Spleen (tissue), 11 donors: ENCODE results near the gene NAALADL2. TPM values are rescaled to one million over a fixed set of nuclear protein-coding genes. Genes with fewer than 3 reads are reported as not detected.
"Not testable (repeated sequence)": the region's sequence is repeated elsewhere in the genome, so short reads cannot be mapped to it uniquely, and the experiment has no call there.

ENCODE experiments used
- DNase-seq: peaks from one replicate; pipeline ENCODE4 v3.0.0-alpha.2; 2020
- H3K27ac ChIP-seq, 8 donors: fragments of 200-600 bp; sonication (generic) in 7 of 8; 1 replicate in 4 of 8; 2 replicates in 4 of 8; pipeline versions ENCODE4 v1.5.0 to v1.8.0; 2016 to 2021; ENCODE audit warnings: inconsistent platforms in 4 of 8, mild to moderate bottlenecking in 4 of 8, moderate library complexity in 1 of 8
- H3K27me3 ChIP-seq, 7 donors: fragments of 200-600 bp; sonication (generic) in 6 of 7; replicated peaks in 1 of 7; 1 replicate in 4 of 7; 2 replicates in 3 of 7; pipeline versions ENCODE4 v1.5.0 to v1.8.0; 2016 to 2021; ENCODE audit warnings: inconsistent platforms in 3 of 7, mild to moderate bottlenecking in 1 of 7
- H3K36me3 ChIP-seq, 6 donors: fragments of 200-600 bp; sonication (generic) in 5 of 6; 1 replicate in 4 of 6; 2 replicates in 2 of 6; pipeline versions ENCODE4 v1.5.0 to v1.8.0; 2016 to 2021; ENCODE audit warnings: inconsistent platforms in 2 of 6
- H3K4me1 ChIP-seq, 6 donors: fragments of 200-600 bp; sonication (generic) in 5 of 6; 1 replicate in 3 of 6; 2 replicates in 3 of 6; pipeline versions ENCODE4 v1.5.0 to v1.8.0; 2016 to 2021; ENCODE audit warnings: inconsistent platforms in 3 of 6
- H3K4me3 ChIP-seq, 8 donors: fragments of 200-600 bp; sonication (generic) in 7 of 8; 1 replicate in 4 of 8; 2 replicates in 4 of 8; pipeline versions ENCODE4 v1.5.0 to v1.8.0; 2016 to 2021; ENCODE audit warnings: inconsistent platforms in 4 of 8, mild to moderate bottlenecking in 4 of 8, moderate library complexity in 2 of 8
- H3K9me3 ChIP-seq, 8 donors: fragments of 200-600 bp; sonication (generic) in 7 of 8; 1 replicate in 4 of 8; 2 replicates in 4 of 8; pipeline versions ENCODE4 v1.5.0 to v1.8.0; 2016 to 2021; ENCODE audit warnings: inconsistent platforms in 4 of 8
- CTCF ChIP-seq, 11 experiments: fragments of 200-600 bp in 7 of 11; fragments of 450-650 bp in 4 of 11; sonication (generic) in 4 of 11; IDR thresholded peaks in 8 of 11; conservative IDR thresholded peaks in 3 of 11; 1 replicate in 7 of 11; 2 replicates in 4 of 11; pipeline versions ENCODE4 v1.4.0 to v1.8.0; 2016 to 2021; ENCODE audit warnings: antibody characterized with exemption in 11 of 11, inconsistent platforms in 4 of 11, mild to moderate bottlenecking in 1 of 11
- POLR2A ChIP-seq, 3 donors: fragments of 450-650 bp; IDR thresholded peaks; one replicate each; pipeline ENCODE4 v1.5.1; 2017; ENCODE audit warnings: antibody characterized with exemption in 3 of 3, mild to moderate bottlenecking in 1 of 3
- POLR2AphosphoS5 ChIP-seq, 3 donors: sonication (generic); formaldehyde crosslinking; IDR thresholded peaks; one replicate each; pipeline ENCODE4 v1.5.1; 2017; ENCODE audit warnings: antibody characterized with exemption in 3 of 3
- WGBS, 5 donors: extraction: QIAGEN DNeasy Blood & Tissue Kit in 3 of 5; methylation state at CpG; one replicate each; pipeline versions ENCODE4 v1.1.5 to v1.1.7; 2013 to 2018; 5-methylcytosine and 5-hydroxymethylcytosine counted together
- intact Hi-C: fragments of 100-400 bp; cut with DNase I; formaldehyde crosslinking; loops from one replicate; pipeline ENCODE4 v1.15.0; 2023; ENCODE audit warnings: low total_unique reads
- polyA plus RNA-seq, 3 donors: library from polyadenylated mRNA; stranded (reverse); fragments of 200-250 nt; gene quantifications; one replicate each; pipeline ENCODE4 v1.2.1, GENCODE V29; 2013
- total RNA-seq, 7 donors: library from RNA; depleted of rRNA in 3 of 7; stranded (reverse); fragments of >200 nt in 3 of 7; fragmentation: NEBNext Ultra II Directional in 4 of 7; extraction: Animal tissue kit (Norgen Biotek cat#: 25700) in 4 of 7; gene quantifications; one replicate each; pipeline versions ENCODE4 v1.1.0 to v1.2.1, GENCODE V29; 2016 to 2021
- donor health status: healthy with polysubstance abuse.
- donor health status: DM: no; HTN: no; CAD: no; lungs with moderate emphysema.
- donor health status: DM: no; HTN: no; CAD: no.
- donor health status: Bipolar disorder and iron deficiency.
- donor health status: healthy.
- donor health status: DM: no; HTN: no; CAD: no.
- donor health status: DM: yes; HTN: yes; CAD: no.

NAALADL2 gene
- total and polyA plus RNA-seq, 10 donors, result 0.09 to 14.4 (median 6.4) TPM

- no peak overlapping the region for H3K27ac ChIP-seq
- intact Hi-C loops, result no loop called here
- TF ChIP-seq POLR2A (IDR thresholded peaks at IDR 0.05) (no peak), CTCF (IDR thresholded peaks at IDR 0.05 in 8 of 11, conservative IDR thresholded peaks at IDR 0.05 in 3 of 11) (no peak), POLR2AphosphoS5 (IDR thresholded peaks at IDR 0.05) (no peak)
- WGBS, 5 donors, result 67 to 88% (median 75%) methylated on average over 2 of the region's 2 CpGs
- no peaks in the 10 kb centered on the region for H3K9me3 ChIP-seq
- DNase-seq, result no peak
- H3K27me3 ChIP-seq, result no peaks in the 10 kb centered on the region
- H3K36me3 ChIP-seq, result no peaks in the 10 kb centered on the region
- no peaks in the 10 kb centered on the region for H3K4me1 ChIP-seq
- no peak overlapping the region for H3K4me3 ChIP-seq
Measured at GRCh38 chr3:175805825-175806224, 946.7 kb downstream of the NAALADL2 start.

GRCh38 chr3:175807175-175807574, 948.0 kb downstream of the NAALADL2 start:
- no peak for DNase-seq
- intact Hi-C loops, result no loop called here
- H3K36me3 ChIP-seq, result no peaks in the 10 kb centered on the region
- no peak overlapping the region for H3K27ac ChIP-seq
- H3K9me3 ChIP-seq, result no peaks in the 10 kb centered on the region
- no peak for TF ChIP-seq POLR2AphosphoS5 (IDR thresholded peaks at IDR 0.05)
- TF ChIP-seq CTCF (IDR thresholded peaks at IDR 0.05 in 8 of 11, conservative IDR thresholded peaks at IDR 0.05 in 3 of 11), result no peak
- TF ChIP-seq POLR2A (IDR thresholded peaks at IDR 0.05), result no peak
- WGBS, 5 donors, result 67 to 74% (median 70%) methylated on average over 1 of the region's 1 CpG
- no peaks in the 10 kb centered on the region for H3K27me3 ChIP-seq
- no peaks in the 10 kb centered on the region for H3K4me1 ChIP-seq
- H3K4me3 ChIP-seq, result no peak overlapping the region

GRCh38 chr3:175818811-175819464, 959.8 kb downstream of the NAALADL2 start:
- intact Hi-C loops, result no loop called here
- H3K9me3 ChIP-seq, result peaks cover 0 to 77% (median 61%) of the 10 kb centered on the region in 8 donors
- DNase-seq, result no peak
- WGBS, 5 donors, result 78 to 89% (median 81%) methylated on average over 3 of the region's 3 CpGs
- no peaks in the 10 kb centered on the region for H3K4me1 ChIP-seq
- no peak overlapping the region for H3K27ac ChIP-seq
- no peaks in the 10 kb centered on the region for H3K36me3 ChIP-seq
- no peaks in the 10 kb centered on the region for H3K27me3 ChIP-seq
- no peak overlapping the region for H3K4me3 ChIP-seq
- TF ChIP-seq POLR2A (IDR thresholded peaks at IDR 0.05) (no peak), POLR2AphosphoS5 (IDR thresholded peaks at IDR 0.05) (no peak), CTCF (IDR thresholded peaks at IDR 0.05 in 8 of 11, conservative IDR thresholded peaks at IDR 0.05 in 3 of 11) (no peak)

GRCh38 chr3:175822766-175823491, 963.8 kb downstream of the NAALADL2 start:
- intact Hi-C loops, H3K27me3 ChIP-seq, H3K4me3 ChIP-seq, H3K4me1 ChIP-seq, H3K36me3 ChIP-seq, DNase-seq, H3K27ac ChIP-seq: not testable (repeated sequence)
- WGBS, 5 donors, result 80 to 91% (median 83%) methylated on average over 7 of the region's 7 CpGs
- peaks cover 0 to 37% (median 24%) of the 10 kb centered on the region in 8 donors for H3K9me3 ChIP-seq

- H3K4me1 ChIP-seq, H3K27ac ChIP-seq, DNase-seq, intact Hi-C loops, H3K27me3 ChIP-seq, H3K36me3 ChIP-seq, H3K4me3 ChIP-seq: not testable (repeated sequence)
- peaks cover 0 to 15% (median 3%) of the 10 kb centered on the region in 8 donors for H3K9me3 ChIP-seq
- 89 to 94% (median 92%) methylated on average over 6 of the region's 6 CpGs for WGBS, 5 donors
Measured at GRCh38 chr3:175825016-175825580, 966.0 kb downstream of the NAALADL2 start.
